ENCODE results near the gene ADIG.

DNA sequence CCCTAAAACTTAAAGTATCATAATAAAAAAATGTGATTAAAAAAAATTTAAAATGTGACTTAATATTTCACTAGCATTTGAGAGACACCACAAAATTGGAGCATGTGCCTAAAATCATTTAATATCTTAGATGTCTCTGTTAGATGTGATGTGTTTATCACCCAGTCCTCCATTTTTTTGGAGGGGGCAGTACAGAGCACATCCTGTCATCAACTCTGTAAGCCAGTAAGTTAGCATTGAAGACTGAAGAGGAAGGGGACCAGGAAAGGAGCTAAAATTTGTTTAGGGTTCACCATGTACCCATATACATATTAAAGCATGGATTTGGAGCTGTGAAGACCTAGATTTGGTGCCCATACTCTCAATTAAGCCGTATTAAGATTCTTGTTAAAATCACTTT lies 30.7 kb upstream of the ADIG start:
- TF ChIP-seq EZH2 (conservative IDR thresholded peaks at IDR 0.05; ENCODE audit: low read depth, low read length) (no peak), MAFF (IDR thresholded peaks at IDR 0.05; ENCODE audit: low read depth, low read length) (no peak), ZFYVE20 (CRISPR knock-in tag; IDR thresholded peaks at IDR 0.05; ENCODE audit: borderline replicate concordance, low read depth) (no peak), ZSCAN31 (CRISPR knock-in tag; IDR thresholded peaks at IDR 0.05; ENCODE audit: low read depth) (no peak), TP53 (CRISPR knock-in tag; conservative IDR thresholded peaks at IDR 0.05) (no peak), SRF (IDR thresholded peaks at IDR 0.05; ENCODE audit: low read depth, low read length) (no peak), ZNF484 (CRISPR knock-in tag; IDR thresholded peaks at IDR 0.05; ENCODE audit: borderline replicate concordance, low read depth) (no peak)
- TF ChIP-seq, protein P1, sequence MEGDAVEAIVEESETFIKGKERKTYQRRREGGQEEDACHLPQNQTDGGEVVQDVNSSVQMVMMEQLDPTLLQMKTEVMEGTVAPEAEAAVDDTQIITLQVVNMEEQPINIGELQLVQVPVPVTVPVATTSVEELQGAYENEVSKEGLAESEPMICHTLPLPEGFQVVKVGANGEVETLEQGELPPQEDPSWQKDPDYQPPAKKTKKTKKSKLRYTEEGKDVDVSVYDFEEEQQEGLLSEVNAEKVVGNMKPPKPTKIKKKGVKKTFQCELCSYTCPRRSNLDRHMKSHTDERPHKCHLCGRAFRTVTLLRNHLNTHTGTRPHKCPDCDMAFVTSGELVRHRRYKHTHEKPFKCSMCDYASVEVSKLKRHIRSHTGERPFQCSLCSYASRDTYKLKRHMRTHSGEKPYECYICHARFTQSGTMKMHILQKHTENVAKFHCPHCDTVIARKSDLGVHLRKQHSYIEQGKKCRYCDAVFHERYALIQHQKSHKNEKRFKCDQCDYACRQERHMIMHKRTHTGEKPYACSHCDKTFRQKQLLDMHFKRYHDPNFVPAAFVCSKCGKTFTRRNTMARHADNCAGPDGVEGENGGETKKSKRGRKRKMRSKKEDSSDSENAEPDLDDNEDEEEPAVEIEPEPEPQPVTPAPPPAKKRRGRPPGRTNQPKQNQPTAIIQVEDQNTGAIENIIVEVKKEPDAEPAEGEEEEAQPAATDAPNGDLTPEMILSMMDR (CRISPR knock-in tag; IDR thresholded peaks at IDR 0.05) = no peak
- TF ChIP-seq, protein P2, sequence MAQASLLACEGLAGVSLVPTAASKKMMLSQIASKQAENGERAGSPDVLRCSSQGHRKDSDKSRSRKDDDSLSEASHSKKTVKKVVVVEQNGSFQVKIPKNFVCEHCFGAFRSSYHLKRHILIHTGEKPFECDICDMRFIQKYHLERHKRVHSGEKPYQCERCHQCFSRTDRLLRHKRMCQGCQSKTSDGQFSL (CRISPR knock-in tag; IDR thresholded peaks at IDR 0.05) = no peak
- TF ChIP-seq, protein P3, sequence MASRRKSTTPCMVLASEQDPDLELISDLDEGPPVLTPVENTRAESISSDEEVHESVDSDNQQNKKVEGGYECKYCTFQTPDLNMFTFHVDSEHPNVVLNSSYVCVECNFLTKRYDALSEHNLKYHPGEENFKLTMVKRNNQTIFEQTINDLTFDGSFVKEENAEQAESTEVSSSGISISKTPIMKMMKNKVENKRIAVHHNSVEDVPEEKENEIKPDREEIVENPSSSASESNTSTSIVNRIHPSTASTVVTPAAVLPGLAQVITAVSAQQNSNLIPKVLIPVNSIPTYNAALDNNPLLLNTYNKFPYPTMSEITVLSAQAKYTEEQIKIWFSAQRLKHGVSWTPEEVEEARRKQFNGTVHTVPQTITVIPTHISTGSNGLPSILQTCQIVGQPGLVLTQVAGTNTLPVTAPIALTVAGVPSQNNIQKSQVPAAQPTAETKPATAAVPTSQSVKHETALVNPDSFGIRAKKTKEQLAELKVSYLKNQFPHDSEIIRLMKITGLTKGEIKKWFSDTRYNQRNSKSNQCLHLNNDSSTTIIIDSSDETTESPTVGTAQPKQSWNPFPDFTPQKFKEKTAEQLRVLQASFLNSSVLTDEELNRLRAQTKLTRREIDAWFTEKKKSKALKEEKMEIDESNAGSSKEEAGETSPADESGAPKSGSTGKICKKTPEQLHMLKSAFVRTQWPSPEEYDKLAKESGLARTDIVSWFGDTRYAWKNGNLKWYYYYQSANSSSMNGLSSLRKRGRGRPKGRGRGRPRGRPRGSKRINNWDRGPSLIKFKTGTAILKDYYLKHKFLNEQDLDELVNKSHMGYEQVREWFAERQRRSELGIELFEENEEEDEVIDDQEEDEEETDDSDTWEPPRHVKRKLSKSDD (CRISPR knock-in tag; IDR thresholded peaks at IDR 0.05; ENCODE audit: low read depth) = no peak

Data from HepG2 (cell line).